ENCODE data around the gene KRT7.
A peak's percentile ranks its signal among the peaks of the same experiment; 100 is the strongest.

Gene KRT7

DNA sequence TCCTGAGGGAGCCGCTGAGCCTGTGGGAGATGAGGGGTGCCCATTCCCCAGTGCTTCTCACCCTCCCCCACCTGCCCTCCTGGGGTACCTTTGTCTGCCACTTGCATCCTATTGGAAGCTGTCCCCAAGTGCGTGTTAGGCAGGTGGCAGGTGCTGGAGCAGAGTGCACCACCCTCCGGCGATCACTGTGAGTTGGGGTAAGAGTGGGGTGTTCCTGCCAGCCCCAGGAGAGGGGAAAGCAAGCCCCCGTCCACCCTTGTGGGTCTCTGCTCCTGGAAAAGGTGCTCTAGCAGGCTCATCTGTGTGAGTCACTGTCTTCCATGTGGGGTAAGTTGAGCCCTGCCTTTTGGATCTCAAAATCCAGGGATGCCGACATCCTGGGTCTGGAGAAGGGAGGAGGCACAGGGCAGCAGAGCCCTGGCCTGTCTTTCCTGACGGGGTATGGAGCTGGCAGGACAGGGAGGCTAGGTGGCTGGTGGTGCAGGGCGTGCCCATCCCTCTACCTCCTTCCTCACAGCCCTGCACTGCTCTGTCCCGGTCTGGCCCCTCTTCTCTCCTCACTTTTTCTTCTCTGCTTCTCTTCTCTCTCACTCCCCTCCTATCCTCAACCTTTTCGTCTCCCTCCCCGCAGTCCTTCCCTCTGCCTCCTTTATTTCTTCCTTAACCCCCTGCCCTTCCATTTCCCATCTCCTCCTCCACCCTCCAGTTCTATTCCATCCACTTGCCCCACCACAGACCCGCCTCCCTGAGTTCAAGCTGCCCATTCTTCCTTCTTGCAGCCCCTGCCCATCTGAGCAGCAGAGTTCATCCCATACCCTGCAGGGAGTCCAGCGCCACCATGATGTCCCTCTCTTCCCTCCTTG is 20.1 kb upstream of the KRT7 start:
- peak; percentile 51 for DNase-seq

- DNase-seq = peak; percentile 79
Observed at GRCh38 chr12:52213564-52214420, 19.3 kb upstream of the KRT7 start.

DNA sequence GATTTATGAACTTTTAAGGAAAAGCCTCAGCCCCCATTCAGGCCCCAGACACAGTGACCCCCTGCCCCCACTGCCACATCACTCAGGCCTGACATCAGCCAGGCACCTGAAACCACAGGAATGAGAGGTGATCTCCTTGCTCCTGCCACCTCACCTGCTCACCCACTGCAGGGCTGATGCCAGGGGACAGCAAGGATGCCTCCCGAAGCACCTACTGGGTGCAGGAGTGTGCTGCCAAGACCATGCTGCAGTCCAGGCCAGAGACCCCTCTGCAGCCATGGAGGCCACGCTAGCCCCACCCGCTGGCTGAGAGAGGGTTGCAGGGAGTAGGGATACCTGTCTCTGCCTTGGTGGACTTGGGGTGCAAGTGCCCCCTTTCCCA is 18.6 kb upstream of the KRT7 start:
- DNase-seq = no peak

- no peak for DNase-seq
Observed at GRCh38 chr12:52215587-52216031, 17.4 kb upstream of the KRT7 start.

GRCh38 chr12:52216100-52216499 is 16.9 kb upstream of the KRT7 start:
- no peak for DNase-seq

DNA sequence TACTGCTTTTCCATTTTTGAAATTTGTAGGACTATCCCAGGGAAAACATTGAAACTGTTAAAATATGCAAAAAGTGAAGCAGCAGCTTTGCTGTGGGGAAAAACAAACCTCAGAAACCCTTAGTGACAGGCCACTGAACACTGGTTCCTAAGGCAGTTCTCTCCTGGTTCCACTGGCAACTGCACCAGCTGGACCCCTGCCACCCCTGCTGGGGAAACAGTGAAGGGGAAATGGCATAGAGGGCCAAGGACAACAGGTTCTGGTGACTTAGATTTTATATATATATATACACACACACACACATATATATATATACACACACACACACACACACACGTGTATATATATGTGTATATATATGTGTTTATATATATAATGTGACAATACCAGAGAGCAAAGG is 16.2 kb upstream of the KRT7 start:
- no peak for DNase-seq

GRCh38 chr12:52217223-52217622 is 15.8 kb upstream of the KRT7 start:
- DNase-seq = no peak

DNA sequence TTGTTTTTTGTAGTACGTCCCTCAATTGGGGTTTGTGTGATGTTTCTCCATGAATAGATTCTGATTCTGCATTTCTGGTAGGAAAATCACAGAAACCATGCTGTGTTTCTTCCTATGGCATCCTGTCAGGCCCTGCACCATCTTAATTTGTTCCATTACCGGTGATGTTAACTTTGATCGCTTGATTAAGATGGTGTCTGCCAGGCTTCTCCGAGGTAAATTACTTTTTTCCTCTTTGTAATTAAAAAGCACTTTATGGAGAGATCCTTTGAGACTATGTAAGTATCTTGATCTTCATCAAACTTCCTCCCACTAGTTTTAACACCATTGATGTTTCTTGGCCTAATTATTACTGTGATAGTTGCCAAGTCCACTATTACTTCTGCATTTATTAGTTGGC is 15.0 kb upstream of the KRT7 start:
- DNase-seq = no peak

DNA sequence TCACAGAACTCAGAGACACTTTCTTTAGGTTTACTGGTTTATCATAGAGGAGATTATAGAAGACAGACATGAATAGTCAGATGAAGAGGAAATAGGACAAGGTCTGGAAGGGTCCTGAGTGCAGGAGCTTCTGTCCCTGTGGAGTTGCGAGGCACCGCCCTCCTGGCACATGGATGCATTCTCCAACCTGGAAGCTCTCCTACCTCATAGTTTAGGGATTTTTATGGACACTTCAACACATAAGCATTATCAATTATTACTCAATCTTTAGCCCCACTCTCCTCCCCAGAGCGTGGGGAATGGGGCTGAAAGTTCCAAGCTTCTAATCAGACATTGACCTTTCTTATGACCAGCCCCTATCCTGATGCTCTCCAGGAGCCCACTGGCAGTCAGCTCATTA is 12.6 kb upstream of the KRT7 start:
- no peak for DNase-seq

GRCh38 chr12:52221070-52221781 is 11.8 kb upstream of the KRT7 start:
- DNase-seq = no peak

GRCh38 chr12:52221912-52222457 is 11.1 kb upstream of the KRT7 start:
- no peak for DNase-seq

DNA sequence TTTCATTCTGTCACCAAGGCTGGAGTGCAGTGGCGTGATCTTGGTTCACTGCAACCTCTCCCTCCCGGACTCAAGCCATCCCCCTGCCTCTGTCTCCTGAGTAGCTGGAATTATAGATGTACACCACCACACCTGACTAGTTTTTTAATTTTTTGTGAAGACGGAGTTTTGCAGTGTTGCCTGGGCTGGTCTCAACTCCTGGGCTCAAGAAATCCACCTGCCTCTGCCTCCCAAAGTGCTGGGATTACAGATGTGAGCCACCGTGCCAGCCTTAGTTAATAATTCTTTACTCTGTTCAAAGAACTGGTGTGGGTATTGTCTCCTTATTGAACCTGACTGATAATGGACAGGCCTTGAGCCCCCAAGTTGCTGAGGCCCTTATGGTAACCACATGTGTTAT is 10.4 kb upstream of the KRT7 start:
- DNase-seq = no peak

- no peak for DNase-seq
Observed at GRCh38 chr12:52223406-52224039, 9.5 kb upstream of the KRT7 start.

- DNase-seq = no peak
Observed at GRCh38 chr12:52224151-52224550, 8.9 kb upstream of the KRT7 start.

DNA sequence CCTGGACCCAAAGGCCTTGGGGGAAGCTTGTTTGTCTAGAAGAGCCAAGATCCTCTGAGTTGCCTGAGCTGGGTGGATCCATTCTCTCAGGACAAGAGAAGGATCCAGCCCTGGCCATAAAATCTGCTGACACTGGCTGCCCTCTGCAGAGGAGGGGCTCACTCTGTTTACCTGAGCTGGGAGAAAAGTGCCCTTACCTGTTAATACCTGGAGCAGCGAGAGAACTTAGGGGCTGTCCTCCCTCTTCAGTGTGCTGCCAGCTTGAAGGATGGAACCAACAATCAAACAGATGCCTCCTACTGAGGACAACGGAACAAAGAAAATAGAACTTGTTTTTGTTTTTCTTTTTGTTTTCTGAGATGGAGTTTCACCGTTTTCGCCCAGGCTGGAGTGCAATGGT is 7.3 kb upstream of the KRT7 start:
- no peak for DNase-seq

DNA sequence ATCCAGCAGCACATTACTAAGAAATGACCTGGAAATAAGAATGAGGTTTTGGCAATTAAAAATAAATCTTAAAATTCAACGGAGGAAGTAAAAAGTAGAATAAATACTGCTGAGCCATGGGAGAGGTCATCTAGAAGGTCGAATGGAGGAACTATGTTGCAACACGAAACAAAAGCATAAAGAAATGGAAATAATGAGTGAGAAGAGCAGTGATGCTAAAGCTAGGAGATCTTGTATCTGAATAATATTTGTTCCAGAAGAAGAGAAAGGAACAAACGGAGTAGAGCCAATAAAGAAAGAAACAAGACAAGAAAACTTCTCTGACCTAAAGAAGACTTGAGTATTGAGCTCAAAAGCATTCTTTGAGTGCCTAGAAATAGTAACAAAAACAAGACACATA is 6.6 kb upstream of the KRT7 start:
- no peak for DNase-seq

DNA sequence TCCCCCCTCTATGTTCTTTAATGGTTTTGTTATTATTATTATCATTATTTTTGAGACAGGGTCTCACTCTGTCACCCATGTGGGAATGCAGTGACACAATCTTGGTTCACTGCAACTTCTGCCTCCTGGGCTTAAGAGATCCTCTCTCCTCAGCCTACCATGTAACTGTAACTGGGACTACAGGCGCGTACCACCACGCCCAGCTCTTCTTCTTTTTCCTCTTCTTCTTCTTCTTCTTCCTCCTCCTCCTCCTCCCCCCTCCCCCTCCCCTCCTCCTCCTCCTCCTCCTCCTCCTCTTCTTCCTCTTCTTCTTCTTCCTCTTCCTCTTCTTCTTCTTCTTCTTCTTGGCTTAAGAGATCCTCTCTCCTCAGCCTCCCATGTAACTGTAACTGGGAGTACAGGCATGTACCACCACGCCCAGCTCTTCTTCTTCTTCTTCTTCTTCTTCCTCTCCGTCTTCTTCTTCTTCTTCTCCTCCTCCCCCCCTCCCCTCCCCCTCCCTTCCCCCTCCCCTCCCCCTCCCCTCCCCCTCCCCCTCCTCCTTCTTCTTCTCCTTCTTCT is 5.4 kb upstream of the KRT7 start:
- DNase-seq = no peak

DNA sequence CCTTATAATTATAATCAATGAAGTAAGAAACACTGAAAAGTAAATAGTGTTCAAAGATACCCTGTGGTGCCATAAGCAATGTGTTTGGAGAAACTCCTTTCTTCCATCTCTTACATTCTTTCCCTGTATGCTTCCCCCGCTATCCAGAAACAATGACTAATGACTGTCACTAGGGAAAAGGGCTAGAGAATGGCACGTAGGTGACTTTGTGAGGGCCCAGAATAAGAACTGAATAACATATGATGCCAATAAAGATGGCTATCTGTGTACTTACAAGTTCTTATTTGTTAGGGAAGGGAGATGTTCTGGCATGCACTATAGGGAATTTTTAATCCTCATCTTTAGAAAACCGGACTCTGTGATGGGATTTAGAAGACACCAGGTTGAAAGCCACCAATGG is 4.7 kb upstream of the KRT7 start:
- DNase-seq = no peak

GRCh38 chr12:52228931-52229330 is 4.1 kb upstream of the KRT7 start:
- DNase-seq = no peak

DNA sequence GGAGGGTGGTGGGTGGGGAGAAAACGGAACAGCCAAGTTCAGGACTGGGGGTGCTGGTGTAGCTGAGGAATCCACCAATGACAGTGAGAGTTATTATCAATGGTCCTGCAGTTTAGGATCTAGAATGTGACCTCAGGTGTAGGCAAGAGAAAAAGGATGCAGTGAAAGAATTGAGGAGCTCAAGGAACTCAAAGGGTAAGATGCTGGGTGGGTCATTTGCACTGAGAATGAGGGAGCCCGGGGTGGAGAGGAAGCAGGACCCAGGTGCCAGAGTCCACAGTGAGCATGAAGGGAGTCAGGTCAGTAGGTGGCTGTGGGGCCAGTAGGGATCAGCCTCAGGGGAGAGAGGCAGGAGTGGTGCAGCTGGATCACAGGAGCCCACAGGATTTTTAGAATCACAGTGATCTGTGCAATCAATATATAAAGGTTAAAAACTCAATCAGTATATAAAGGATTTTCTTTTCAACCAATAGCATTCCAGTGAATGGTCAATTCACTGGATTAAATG is 3.2 kb upstream of the KRT7 start:
- DNase-seq = no peak

DNA sequence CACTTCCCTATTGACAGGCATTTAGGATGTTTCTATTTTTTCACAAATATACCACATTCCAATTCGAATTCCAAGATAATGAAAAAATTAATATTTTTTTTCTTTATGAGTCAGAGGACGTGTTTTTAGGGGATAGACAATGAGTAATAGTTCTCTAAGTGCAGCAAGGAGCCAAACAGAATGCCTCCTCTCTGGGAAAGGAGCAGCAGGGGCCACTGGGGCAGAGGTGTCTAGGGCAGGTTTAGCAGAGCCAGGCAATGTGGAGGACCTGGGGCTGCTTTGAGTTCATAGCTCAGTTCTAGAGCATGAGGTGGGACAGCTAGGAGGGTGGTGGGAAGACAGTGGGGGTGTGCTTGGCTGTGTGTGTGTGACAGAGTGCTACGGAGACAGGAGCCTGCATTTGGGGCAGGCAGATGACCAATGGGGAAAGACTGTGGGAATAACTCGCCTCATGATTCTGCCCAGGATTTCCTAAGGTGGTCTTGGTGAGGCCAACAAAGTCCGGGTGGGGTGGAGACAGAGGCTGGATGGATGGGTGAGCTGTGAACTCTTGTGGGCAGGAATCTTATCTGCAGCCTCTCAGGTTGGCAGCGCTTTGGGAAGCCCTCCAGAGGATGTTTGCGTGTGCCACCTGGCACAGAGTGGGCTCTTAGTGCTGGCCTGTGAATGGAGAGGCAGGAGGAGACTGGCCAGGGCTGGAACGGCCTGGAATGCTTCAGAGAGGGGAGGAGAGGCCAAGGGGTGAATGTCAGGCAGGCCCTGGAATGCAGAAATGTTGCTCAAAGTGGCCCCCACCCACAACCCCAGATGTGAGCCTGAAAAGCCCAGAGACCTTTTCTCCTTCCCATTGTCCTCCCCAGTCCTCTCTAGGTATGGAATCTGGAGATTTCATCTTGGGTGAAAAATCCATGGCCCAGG is 2.4 kb upstream of the KRT7 start:
- DNase-seq = no peak
